ACC112 (cell line): ENCODE results near the gene RECK.

Source experiments
- H2AFZ ChIP-seq: fragments of 200-600 bp; sonication (generic); one replicate; pipeline ENCODE4 v1.6.0; 2017; ENCODE audit warnings: antibody characterized with exemption, low read length; ENCODE audit not compliant: unreplicated experiment
- H3K27ac ChIP-seq: fragments of 200-600 bp; sonication (generic); 2 replicates; pipeline ENCODE4 v1.5.1; 2014; ENCODE audit warnings: low read depth, mild to moderate bottlenecking, antibody characterized with exemption, low read length, moderate library complexity
- H3K27me3 ChIP-seq: fragments of 200-600 bp; sonication (generic); 2 replicates; pipeline ENCODE4 v1.6.1; 2014; ENCODE audit warnings: mild to moderate bottlenecking, antibody characterized with exemption, low read length, moderate library complexity, mixed read lengths; ENCODE audit not compliant: insufficient read depth
- H3K36me3 ChIP-seq: fragments of 200-600 bp; sonication (generic); 2 replicates; pipeline ENCODE4 v1.6.1; 2016; ENCODE audit warnings: mild to moderate bottlenecking, antibody characterized with exemption, low read length, moderate library complexity, mixed read lengths; ENCODE audit not compliant: insufficient read depth
- H3K4me1 ChIP-seq: fragments of 200-600 bp; sonication (generic); one replicate; pipeline ENCODE4 v1.6.1; 2016; ENCODE audit warnings: low read length, mixed read lengths; ENCODE audit not compliant: insufficient read depth, unreplicated experiment, control insufficient read depth
- H3K4me3 ChIP-seq: fragments of 200-600 bp; sonication (generic); 2 replicates; pipeline ENCODE4 v1.5.1; 2014; ENCODE audit warnings: mild to moderate bottlenecking, low read depth, low read length
- H3K79me2 ChIP-seq: fragments of 200-600 bp; sonication (generic); one replicate; pipeline ENCODE4 v1.6.0; 2016; ENCODE audit warnings: low read length; ENCODE audit not compliant: control insufficient read depth, unreplicated experiment, insufficient read depth

Gene RECK

DNA sequence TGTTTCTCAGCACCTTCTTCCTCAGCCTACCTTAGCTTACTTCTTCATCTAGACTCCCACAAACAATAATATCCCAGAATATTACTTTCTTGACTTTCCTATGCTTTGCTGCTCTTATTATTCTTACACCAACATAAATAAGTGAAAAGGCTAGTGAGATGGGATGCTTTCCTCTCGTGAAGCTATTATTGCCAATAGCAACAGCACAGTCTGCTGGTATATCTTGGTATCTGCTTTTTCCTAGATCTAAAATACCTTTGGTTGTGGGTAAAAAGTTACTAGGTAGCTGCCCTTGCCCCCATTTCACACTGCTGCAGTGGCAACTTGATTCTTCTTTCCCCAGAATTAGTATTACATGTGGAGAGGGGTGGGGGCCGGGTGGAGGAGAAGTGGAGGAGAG, 73.7 kb downstream of the RECK start:
- H3K4me3 ChIP-seq, result no peak overlapping the region
- H2AFZ ChIP-seq, result no peak overlapping the region
- H3K79me2 ChIP-seq, result no peaks in the 10 kb centered on the region
- H3K36me3 ChIP-seq, result no peaks in the 10 kb centered on the region
- H3K27me3 ChIP-seq, result no peaks in the 10 kb centered on the region
- H3K4me1 ChIP-seq, result no peaks in the 10 kb centered on the region
- no peak overlapping the region for H3K27ac ChIP-seq

DNA sequence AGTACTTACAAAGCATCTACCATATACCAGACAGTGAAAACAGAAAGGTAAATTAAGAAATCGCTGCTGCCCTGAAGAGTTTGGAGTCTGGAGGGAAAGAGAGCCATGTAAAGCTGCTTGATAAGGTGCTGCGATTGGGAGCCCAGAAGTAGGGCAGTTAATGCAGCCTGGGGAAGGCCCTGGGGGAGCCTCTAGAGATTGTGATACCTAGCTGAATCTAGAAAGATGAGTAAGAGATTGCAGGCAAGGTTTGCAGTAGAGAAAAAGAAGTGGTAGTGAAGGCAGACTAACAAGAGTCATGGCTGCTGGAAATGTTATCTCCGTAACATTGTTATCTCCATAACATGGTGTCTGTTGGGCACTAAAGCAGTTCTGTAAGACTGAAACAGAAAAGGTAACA, 75.8 kb downstream of the RECK start:
- H2AFZ ChIP-seq, result no peak overlapping the region
- H3K27me3 ChIP-seq, result no peaks in the 10 kb centered on the region
- no peaks in the 10 kb centered on the region for H3K36me3 ChIP-seq
- H3K4me3 ChIP-seq, result no peak overlapping the region
- H3K4me1 ChIP-seq, result no peaks in the 10 kb centered on the region
- no peak overlapping the region for H3K27ac ChIP-seq
- H3K79me2 ChIP-seq, result no peaks in the 10 kb centered on the region

DNA sequence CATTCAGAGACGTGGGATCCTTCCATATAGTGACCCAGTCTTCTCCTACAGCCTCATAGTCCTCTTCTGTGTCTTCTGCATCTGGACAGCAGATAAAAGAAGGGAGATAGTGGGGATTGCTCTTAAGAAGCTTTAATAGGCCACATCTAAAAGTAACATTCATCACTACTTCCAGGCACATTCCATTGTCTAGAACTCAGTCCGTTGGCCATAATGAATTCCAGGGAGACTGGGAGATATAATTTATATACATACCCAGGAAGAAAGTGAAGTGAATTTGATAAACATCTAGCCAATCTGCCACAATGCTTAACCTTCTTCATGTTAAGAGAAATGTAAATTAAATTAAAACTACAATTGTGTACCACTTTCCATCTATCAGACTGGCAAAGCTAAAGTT, 77.3 kb downstream of the RECK start:
- Histone ChIP-seq H3K27ac (no peak overlapping the region), H3K79me2 (no peaks in the 10 kb centered on the region), H2AFZ (no peak overlapping the region), H3K4me3 (no peak overlapping the region), H3K36me3 (no peaks in the 10 kb centered on the region), H3K27me3 (no peaks in the 10 kb centered on the region), H3K4me1 (no peaks in the 10 kb centered on the region)

DNA sequence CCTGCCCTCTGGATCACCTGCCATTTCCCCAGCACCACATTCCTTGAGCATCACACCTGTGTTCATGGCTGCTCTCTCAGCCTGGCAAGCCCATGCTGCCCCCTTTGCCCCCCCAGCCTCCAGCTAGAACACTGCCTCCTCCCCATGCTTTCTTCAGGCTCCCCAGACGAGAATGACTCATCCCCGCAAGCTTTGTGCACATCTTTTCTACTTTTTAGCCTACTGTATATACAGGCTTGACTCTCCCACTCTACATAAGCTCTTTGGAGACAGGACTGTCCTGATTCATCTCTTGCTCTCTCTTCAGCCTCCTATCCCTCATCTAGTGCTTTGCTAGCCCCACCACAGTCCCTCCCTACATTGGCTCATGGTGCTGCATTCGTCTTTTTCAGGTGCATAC, 79.9 kb downstream of the RECK start:
- Histone ChIP-seq H3K4me1 (no peaks in the 10 kb centered on the region), H3K4me3 (no peak overlapping the region), H3K27me3 (no peaks in the 10 kb centered on the region), H3K27ac (no peak overlapping the region), H3K79me2 (no peaks in the 10 kb centered on the region), H2AFZ (no peak overlapping the region), H3K36me3 (no peaks in the 10 kb centered on the region)

DNA sequence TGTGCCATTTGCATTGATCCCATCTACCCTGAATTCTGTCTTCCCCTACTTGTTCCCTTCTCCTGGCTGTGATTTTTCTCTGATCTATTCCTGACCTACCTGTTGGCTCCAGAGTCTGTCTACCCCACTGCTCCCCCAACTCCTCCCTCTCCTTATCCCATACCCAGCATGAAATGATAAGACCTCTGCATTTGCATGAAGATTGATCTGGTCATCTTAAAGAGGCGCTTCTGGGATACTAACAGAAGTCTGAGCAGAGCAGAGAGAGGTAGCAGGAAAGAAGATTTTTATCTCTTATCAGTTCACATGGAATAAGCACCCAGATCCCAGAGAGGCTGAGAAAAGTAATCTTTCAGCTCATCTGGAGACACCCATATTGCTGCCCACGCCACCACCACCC, 81.5 kb downstream of the RECK start:
- Histone ChIP-seq H2AFZ (no peak overlapping the region), H3K27me3 (no peaks in the 10 kb centered on the region), H3K27ac (no peak overlapping the region), H3K4me3 (no peak overlapping the region), H3K4me1 (no peaks in the 10 kb centered on the region), H3K36me3 (no peaks in the 10 kb centered on the region), H3K79me2 (no peaks in the 10 kb centered on the region)

DNA sequence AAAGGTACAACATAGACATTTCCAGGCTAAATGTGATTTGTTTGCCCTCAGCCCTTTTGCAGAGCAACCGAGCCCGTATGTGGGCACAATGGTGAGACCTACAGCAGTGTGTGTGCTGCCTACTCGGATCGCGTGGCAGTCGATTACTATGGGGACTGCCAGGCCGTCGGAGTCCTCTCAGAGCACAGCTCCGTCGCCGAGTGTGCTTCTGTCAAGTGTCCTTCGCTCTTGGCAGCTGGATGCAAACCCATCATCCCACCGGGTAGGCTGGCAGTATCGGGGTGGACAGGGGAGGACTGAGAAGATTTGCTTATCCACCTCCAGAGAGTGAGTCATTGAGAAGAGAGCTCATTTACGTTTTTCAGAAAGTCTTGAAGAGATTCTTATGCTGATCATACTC, 82.0 kb downstream of the RECK start:
- Histone ChIP-seq H3K36me3 (no peaks in the 10 kb centered on the region), H3K4me1 (no peaks in the 10 kb centered on the region), H3K27me3 (no peaks in the 10 kb centered on the region), H3K4me3 (no peak overlapping the region), H3K79me2 (no peaks in the 10 kb centered on the region), H3K27ac (no peak overlapping the region), H2AFZ (no peak overlapping the region)

DNA sequence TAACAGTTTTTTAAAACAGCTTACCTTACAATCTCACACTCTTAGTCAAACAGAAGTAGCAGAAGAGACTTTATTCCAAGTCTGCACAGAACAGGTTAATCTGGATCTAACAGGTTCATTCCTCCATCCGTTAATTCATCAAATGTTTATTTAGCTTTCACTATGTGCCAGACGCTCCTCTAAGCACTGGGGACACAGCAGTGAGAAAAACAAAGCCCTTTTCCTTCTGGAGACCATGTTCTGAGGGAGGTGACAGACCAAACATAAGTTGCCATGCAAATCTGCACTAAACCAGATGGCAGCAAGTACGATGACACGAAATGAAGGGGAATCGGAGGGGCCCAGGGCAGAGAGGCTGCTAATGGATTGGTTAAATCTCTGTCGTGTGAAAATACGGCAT, 82.8 kb downstream of the RECK start:
- H3K79me2 ChIP-seq, result no peaks in the 10 kb centered on the region
- H3K27ac ChIP-seq, result no peak overlapping the region
- H3K4me3 ChIP-seq, result no peak overlapping the region
- no peaks in the 10 kb centered on the region for H3K4me1 ChIP-seq
- no peaks in the 10 kb centered on the region for H3K36me3 ChIP-seq
- no peak overlapping the region for H2AFZ ChIP-seq
- H3K27me3 ChIP-seq, result no peaks in the 10 kb centered on the region

DNA sequence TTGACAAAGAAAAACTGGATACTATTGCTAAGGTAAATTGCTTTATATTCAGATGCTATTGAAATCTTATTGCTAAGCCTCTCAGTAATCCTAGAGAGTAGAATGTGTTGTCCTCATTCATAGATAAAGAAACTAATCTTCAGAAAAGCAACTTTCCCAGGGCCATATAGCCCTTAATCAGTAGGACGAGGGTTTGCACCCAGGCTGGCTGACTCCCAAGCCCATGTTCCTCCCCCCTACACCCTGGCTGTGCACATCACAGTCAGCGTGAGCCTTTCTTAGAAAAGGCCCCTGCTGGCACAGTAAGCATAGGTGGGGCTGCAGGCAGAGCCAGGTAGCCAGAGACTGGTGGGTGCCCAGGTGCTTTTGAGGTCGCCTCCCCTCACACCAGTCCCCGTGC, 84.0 kb downstream of the RECK start:
- no peaks in the 10 kb centered on the region for H3K4me1 ChIP-seq
- no peak overlapping the region for H2AFZ ChIP-seq
- H3K79me2 ChIP-seq, result no peaks in the 10 kb centered on the region
- no peak overlapping the region for H3K4me3 ChIP-seq
- no peaks in the 10 kb centered on the region for H3K36me3 ChIP-seq
- H3K27ac ChIP-seq, result no peak overlapping the region
- H3K27me3 ChIP-seq, result no peaks in the 10 kb centered on the region

DNA sequence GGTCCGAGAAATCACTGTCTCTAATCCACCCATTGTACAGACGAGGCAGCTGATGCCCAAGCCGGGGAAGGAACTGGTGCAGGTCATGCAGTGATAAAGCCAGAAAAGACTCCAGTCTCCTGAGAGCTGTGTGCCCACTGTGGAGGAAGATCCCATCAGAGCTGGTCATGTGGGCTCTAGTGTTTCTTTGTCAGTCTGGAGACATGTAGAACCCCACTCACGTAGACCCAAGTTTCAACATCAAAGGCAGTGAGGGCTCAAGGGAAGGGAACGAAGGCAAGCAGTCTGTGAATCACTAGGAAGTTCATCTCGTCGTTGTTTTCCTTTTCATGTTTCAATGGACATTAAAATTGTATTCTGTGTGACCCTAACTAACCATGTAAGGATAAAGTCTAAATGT, 85.3 kb downstream of the RECK start:
- no peak overlapping the region for H3K4me3 ChIP-seq
- H3K79me2 ChIP-seq, result no peaks in the 10 kb centered on the region
- no peaks in the 10 kb centered on the region for H3K4me1 ChIP-seq
- no peaks in the 10 kb centered on the region for H3K36me3 ChIP-seq
- H3K27me3 ChIP-seq, result no peaks in the 10 kb centered on the region
- no peak overlapping the region for H3K27ac ChIP-seq
- H2AFZ ChIP-seq, result no peak overlapping the region

DNA sequence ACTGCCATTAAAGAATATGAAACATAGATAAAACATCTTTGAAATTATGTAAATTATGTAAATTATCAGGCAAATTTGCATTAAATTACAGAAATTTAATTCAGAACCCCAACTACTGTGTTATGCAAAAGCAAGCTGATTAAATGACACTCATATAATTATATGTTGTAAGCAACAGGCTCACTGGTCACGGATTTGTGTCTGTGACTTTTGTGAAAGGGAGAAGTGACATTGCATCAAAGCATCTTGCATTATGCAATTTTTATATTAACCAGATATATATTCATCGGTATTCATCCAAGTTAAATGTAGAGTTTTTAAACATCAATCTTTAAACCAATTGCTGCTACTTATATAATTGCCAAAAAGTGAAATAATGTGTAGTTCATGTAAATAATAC, 86.8 kb downstream of the RECK start:
- H3K27me3 ChIP-seq, result no peaks in the 10 kb centered on the region
- H3K27ac ChIP-seq, result no peak overlapping the region
- H3K79me2 ChIP-seq, result no peaks in the 10 kb centered on the region
- no peak overlapping the region for H2AFZ ChIP-seq
- no peaks in the 10 kb centered on the region for H3K36me3 ChIP-seq
- H3K4me3 ChIP-seq, result no peak overlapping the region
- no peaks in the 10 kb centered on the region for H3K4me1 ChIP-seq

DNA sequence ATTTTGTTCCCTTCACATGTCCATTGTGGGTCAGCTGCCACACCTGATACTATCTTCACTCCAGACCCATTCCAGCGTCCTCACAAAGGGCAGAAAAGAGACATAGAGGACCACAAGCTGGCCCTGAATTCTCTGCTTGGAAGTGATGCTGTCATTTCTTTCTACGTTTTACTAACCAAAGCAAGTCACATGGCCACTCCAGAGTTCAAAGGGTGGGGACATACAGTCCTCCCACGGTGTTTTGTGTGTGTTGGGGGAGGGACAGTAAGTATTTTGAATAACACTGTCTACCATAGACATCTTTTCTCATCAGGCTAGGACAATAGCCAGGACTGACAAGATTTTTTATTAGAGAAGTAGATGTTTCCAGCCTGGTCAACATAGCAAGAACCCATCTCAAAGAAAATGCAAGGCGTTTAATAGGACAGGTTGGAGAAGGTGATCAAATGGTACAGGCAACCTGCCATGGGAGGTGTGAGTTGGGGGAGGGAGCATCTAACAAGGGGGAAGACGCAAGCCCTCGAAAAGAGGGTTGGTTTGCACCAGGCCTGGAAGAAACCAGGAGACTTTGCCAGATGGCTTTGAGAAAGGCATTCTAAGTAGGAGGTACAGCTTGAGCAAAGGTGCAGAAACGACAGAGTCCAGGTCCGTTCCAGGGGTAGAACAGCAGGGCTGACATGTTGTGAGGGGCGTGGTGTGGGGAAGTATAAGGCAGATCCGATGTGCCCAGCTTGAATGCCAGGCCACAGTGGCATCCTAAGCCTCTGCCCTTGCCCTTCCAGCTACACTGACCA, 88.5 kb downstream of the RECK start:
- no peak overlapping the region for H3K27ac ChIP-seq
- H3K4me3 ChIP-seq, result no peak overlapping the region
- no peaks in the 10 kb centered on the region for H3K27me3 ChIP-seq
- no peaks in the 10 kb centered on the region for H3K36me3 ChIP-seq
- H3K79me2 ChIP-seq, result no peaks in the 10 kb centered on the region
- H2AFZ ChIP-seq, result no peak overlapping the region
- no peaks in the 10 kb centered on the region for H3K4me1 ChIP-seq
